GM12801 (cell line): ENCODE data around the gene NCAM1.

Source experiments
- CTCF ChIP-seq: IDR thresholded peaks from one replicate; pipeline ENCODE4 v1.5.1; 2011; ENCODE audit warnings: control low read depth; ENCODE audit not compliant: insufficient read length; ENCODE audit errors: extremely low read depth

NCAM1 gene

GRCh38 chr11:113167599-113167998, 206.4 kb downstream of the NCAM1 start:
- TF ChIP-seq CTCF, result no peak

GRCh38 chr11:113168354-113169342, 207.4 kb downstream of the NCAM1 start:
- TF ChIP-seq CTCF, result no peak

GRCh38 chr11:113172382-113172951, 211.2 kb downstream of the NCAM1 start:
- TF ChIP-seq CTCF, result no peak

- TF ChIP-seq CTCF, result no peak
Measured at GRCh38 chr11:113173126-113173525, 211.9 kb downstream of the NCAM1 start.

- TF ChIP-seq CTCF, result no peak
Measured at GRCh38 chr11:113174882-113175281, 213.7 kb downstream of the NCAM1 start.

GRCh38 chr11:113176599-113177360, 215.6 kb downstream of the NCAM1 start:
- TF ChIP-seq CTCF, result no peak

- no peak for TF ChIP-seq CTCF
Measured at GRCh38 chr11:113177671-113178070, 216.5 kb downstream of the NCAM1 start.
